Activated naive CD4-positive, alpha-beta T cell treated with anti-CD3 and anti-CD28 coated beads for 36 hours (primary cell): ENCODE measurements around the gene RYR2. TPM values are rescaled to one million over a fixed set of nuclear protein-coding genes. Genes with fewer than 3 reads are reported as not detected.

Experiments used
- CTCF ChIA-PET: fragments of 350-600 bp; sonication (Branson Sonifier 250); formaldehyde crosslinking; loops from one replicate; lab custom pipeline; 2021; ENCODE audit warnings: antibody characterized with exemption; lab: Charles Lee
- DNase-seq: peaks from one replicate; pipeline ENCODE4 v3.0.0-alpha.2; 2020
- H3K27ac Mint-ChIP-seq: one replicate; pipeline ENCODE4 v1.8.0; 2021; ENCODE audit warnings: mild to moderate bottlenecking, mixed read lengths
- H3K27me3 Mint-ChIP-seq: one replicate; pipeline ENCODE4 v1.8.0; 2021; ENCODE audit warnings: low read depth, mixed read lengths
- H3K36me3 Mint-ChIP-seq: one replicate; pipeline ENCODE4 v1.8.0; 2021; ENCODE audit warnings: low read depth, mixed read lengths
- H3K4me1 Mint-ChIP-seq: one replicate; pipeline ENCODE4 v1.8.0; 2021; ENCODE audit warnings: low read depth, mixed read lengths
- H3K4me3 Mint-ChIP-seq: one replicate; pipeline ENCODE4 v1.8.0; 2021; ENCODE audit warnings: mild to moderate bottlenecking, moderate library complexity, mixed read lengths
- H3K9me3 Mint-ChIP-seq: one replicate; pipeline ENCODE4 v1.8.0; 2021; ENCODE audit warnings: mixed read lengths
- intact Hi-C: fragments of 100-400 bp; cut with micrococcal nuclease; formaldehyde crosslinking; loops from one replicate; pipeline ENCODE4 v1.15.1; 2023
- total RNA-seq, 2 experiments: library from RNA; stranded (reverse); gene quantifications; one replicate each; pipeline ENCODE4 v1.2.3, GENCODE V29; 2021

The RYR2 gene
- total RNA-seq, 2 experiments from 2014 or later, result not detected

DNA sequence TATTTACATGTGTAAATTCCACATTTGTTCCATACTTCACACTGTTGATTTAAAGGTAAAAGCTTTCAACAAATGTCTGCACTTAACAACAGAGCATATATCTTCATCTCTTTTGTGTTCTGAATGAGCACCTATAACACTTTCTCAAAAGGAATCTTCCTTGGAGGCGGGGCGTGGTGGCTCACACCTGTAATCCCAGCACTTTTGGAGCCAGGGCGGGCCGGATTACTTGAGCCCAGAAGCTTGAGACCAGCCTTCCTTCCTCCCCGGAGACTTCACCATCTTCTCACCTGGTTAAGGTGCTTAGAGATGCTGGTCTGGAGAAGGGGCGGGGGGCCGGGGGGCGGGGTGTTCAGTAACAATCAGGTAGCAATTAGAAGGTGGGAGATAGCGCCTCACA lies 16.5 kb downstream of the RYR2 start:
- no peaks in the 10 kb centered on the region for H3K9me3 Mint-ChIP-seq
- no peaks in the 10 kb centered on the region for H3K4me1 Mint-ChIP-seq
- intact Hi-C loops, result no loop called here
- DNase-seq, result no peak
- peaks cover 13% of the 10 kb centered on the region for H3K27me3 Mint-ChIP-seq
- H3K4me3 Mint-ChIP-seq, result no peak overlapping the region
- CTCF ChIA-PET, result interaction anchor here (0.7 kb wide), 1 partner anchor 469 kb away, joined by 3 read pairs; no protein-coding TSS in a partner anchor
- no peaks in the 10 kb centered on the region for H3K36me3 Mint-ChIP-seq
- no peak overlapping the region for H3K27ac Mint-ChIP-seq

GRCh38 chr1:237059244-237059643 lies 17.3 kb downstream of the RYR2 start:
- Mint-ChIP-seq H3K27ac (no peak overlapping the region), H3K9me3 (no peaks in the 10 kb centered on the region), H3K4me3 (no peak overlapping the region), H3K36me3 (no peaks in the 10 kb centered on the region), H3K27me3 (peaks cover 12% of the 10 kb centered on the region), H3K4me1 (no peaks in the 10 kb centered on the region)
- CTCF ChIA-PET, result no interaction called here
- no peak for DNase-seq
- intact Hi-C loops, result no loop called here

DNA sequence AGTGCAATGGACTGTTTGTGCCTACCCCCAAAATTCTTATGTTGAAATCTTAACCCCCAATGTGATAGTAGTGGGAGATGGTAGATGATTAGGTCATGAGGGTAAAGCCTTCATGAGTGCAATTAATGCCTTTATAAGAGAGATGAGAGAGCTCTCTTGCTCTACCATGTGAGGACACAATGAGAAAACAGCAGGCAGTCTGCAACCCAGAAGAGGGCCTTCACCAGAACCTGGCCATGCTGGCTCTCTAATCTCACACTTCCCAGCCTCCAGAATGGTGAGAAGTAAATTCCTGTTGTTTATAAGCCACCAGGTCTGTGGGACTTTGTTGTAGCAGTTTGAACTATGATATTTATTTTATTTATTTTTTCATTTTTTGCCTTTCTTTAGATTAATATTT lies 21.0 kb downstream of the RYR2 start:
- intact Hi-C loops, result no loop called here
- Mint-ChIP-seq H3K27me3 (peaks cover 11% of the 10 kb centered on the region), H3K4me3 (no peak overlapping the region), H3K9me3 (no peaks in the 10 kb centered on the region), H3K36me3 (no peaks in the 10 kb centered on the region), H3K4me1 (no peaks in the 10 kb centered on the region), H3K27ac (no peak overlapping the region)
- CTCF ChIA-PET, result no interaction called here
- DNase-seq, result no peak

DNA sequence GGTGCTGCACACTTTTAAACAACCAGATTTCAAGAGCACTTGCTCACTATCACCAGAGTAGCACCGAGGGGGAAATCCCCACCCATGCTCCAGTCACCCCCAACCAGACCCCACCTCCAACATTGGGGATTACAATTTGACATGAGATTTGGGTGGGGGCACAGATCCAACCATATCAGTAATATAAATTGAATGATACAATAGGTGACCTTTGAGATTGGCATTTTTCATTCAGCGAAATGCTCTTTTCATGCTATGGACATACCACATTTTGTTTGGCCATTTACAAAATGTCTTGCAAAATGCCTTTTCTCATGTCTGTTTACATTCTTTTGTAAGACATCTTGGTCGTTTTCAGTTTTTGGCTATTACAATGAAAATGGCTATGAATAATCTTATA lies 23.9 kb downstream of the RYR2 start:
- Mint-ChIP-seq H3K4me1 (no peaks in the 10 kb centered on the region), H3K36me3 (no peaks in the 10 kb centered on the region), H3K27ac (no peak overlapping the region), H3K4me3 (no peak overlapping the region), H3K27me3 (peaks cover 14% of the 10 kb centered on the region), H3K9me3 (no peaks in the 10 kb centered on the region)
- intact Hi-C loops, result no loop called here
- DNase-seq, result no peak
- CTCF ChIA-PET, result no interaction called here

DNA sequence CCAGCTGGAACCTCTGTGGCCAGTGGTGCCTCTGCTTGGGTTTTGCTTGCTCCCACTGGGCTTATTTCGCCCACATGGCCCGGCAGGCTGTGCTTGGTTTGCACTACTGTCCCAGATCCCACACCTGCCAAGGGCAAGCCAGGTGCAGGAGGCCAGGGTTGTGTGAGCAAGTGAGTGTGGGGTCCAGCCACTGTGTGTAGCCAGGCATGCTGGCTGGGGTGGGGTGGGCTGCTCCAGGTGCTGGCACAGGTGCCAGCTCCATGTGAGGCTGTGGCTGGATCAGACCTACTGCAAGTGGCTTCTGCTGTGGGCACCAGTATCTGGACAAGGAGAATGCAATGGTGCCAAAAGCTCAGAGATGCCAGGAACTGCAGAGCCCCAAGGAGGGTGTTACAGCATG lies 28.5 kb downstream of the RYR2 start:
- CTCF ChIA-PET, result no interaction called here
- H3K4me3 Mint-ChIP-seq, result no peak overlapping the region

DNA sequence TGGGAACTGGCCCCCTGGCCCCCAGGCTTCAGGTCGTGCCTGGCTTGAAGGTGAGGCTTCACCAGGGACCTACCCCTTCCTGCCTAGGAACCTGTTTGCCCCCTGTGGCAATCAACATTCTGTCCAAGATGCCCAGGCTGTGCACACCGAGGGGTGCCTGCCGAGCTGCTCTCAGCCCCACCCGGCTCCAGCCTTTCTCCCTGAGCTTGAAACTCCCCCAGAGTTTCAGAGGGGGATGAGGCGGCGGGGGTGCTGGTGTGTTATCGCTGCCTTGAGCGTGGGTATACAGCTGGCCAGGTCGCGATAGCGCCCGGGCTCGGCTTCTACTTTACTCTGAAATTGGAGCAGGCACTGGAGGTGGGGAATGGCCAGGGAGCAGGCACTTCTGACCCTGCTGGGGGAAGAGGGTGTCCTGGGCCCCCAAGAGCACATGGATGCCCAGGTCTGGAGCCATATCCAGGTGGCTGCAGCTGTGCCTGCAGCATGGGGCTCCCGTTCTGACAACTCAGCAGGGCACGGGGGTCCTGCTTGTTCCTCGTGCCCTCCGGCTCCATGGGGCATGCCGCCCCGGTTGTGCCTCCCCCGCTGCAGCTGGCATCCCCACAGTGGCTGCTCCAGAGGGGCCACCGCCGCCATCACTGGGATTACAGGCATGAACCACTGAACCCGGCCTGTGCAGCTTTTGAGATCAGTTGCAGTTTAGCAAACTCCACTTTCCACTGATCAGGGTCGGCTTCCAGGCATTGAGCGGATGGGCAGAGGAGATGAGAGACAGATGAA lies 29.8 kb downstream of the RYR2 start:
- H3K4me1 Mint-ChIP-seq, result no peaks in the 10 kb centered on the region
- CTCF ChIA-PET, result interaction anchor here (0.6 kb wide), 1 partner anchor 8 kb away, joined by 3 read pairs; no protein-coding TSS in a partner anchor
- H3K36me3 Mint-ChIP-seq, result no peaks in the 10 kb centered on the region
- H3K27me3 Mint-ChIP-seq, result peaks cover 18% of the 10 kb centered on the region
- intact Hi-C loops, result no loop called here
- H3K4me3 Mint-ChIP-seq, result no peak overlapping the region
- no peak for DNase-seq
- H3K9me3 Mint-ChIP-seq, result no peaks in the 10 kb centered on the region
- no peak overlapping the region for H3K27ac Mint-ChIP-seq

More for the DNA sequence above, 28.5 kb downstream of the RYR2 start:
- peaks cover 19% of the 10 kb centered on the region for H3K27me3 Mint-ChIP-seq
- intact Hi-C loops, result no loop called here
- no peak for DNase-seq
- no peak overlapping the region for H3K27ac Mint-ChIP-seq
- H3K9me3 Mint-ChIP-seq, result no peaks in the 10 kb centered on the region
- H3K4me1 Mint-ChIP-seq, result no peaks in the 10 kb centered on the region
- H3K36me3 Mint-ChIP-seq, result no peaks in the 10 kb centered on the region

DNA sequence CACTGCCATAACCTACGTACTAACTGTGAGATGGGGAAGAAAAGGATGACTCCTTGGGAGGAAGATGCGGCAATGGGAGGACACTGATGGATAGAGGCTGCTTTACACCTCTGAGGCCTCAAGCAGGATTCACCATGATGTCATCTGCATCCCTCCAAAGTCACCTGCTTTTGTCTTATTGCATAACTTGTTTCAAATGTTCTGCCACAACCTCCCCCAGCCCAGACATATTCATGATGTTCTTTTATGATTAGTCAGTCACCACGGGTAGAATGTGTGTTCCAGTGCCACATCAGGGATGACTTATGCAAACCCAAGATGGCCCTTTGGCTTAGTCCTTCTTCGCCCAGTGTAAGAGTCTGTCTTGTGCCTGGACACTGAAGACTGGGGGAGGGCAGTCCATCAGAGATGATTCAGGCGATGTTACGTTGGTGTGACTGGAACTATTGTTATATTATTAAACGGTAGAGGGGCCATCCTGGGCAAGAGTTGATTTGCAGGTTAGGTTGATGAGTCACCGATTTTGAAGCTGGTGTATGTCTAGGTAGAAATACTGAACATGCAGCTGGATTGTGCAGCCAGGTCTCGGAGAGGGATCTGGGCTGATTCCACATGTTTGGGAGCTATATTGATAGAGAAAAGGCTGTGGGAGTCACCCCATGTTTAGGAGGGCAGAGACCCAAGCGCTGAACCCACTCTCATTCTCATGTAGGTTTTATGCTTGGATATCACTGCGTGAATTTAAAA lies 32.6 kb downstream of the RYR2 start:
- CTCF ChIA-PET, result interaction anchor here (0.6 kb wide), 1 partner anchor 12 kb away, joined by 3 read pairs; no protein-coding TSS in a partner anchor
- no peak overlapping the region for H3K4me3 Mint-ChIP-seq
- no peaks in the 10 kb centered on the region for H3K4me1 Mint-ChIP-seq
- H3K27me3 Mint-ChIP-seq, result peaks cover 7% of the 10 kb centered on the region
- intact Hi-C loops, result no loop called here
- no peaks in the 10 kb centered on the region for H3K36me3 Mint-ChIP-seq
- peaks cover 1% of the 10 kb centered on the region for H3K9me3 Mint-ChIP-seq
- no peak for DNase-seq
- no peak overlapping the region for H3K27ac Mint-ChIP-seq

- peaks cover 2% of the 10 kb centered on the region for H3K9me3 Mint-ChIP-seq
- intact Hi-C loops, result no loop called here
- no peaks in the 10 kb centered on the region for H3K4me1 Mint-ChIP-seq
- peaks cover 6% of the 10 kb centered on the region for H3K27me3 Mint-ChIP-seq
- DNase-seq, result no peak
- CTCF ChIA-PET, result no interaction called here
- H3K4me3 Mint-ChIP-seq, result no peak overlapping the region
- H3K36me3 Mint-ChIP-seq, result no peaks in the 10 kb centered on the region
- H3K27ac Mint-ChIP-seq, result no peak overlapping the region
These were observed 42.5 kb downstream of the RYR2 start for GRCh38 chr1:237084341-237085077.

DNA sequence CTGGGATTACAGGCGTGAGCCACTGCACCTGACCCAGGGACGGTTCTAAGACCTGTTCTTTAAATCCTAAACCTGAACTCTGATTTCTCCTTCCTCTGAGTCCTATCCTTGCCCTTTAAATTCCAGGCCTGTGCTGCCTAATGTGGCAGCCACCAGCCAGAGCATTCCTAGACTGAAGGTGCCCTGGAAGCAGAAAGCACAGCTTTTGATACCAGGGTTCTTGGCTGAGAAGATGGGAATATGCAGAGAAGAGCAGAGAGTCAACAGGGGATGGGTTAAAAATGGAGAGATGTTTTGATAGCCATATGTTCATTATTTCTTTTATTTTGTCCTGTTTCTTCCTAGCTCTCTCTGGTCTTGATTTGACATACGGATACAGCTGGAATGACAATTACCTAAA lies 49.7 kb downstream of the RYR2 start:
- no peak for DNase-seq
- Mint-ChIP-seq H3K27ac (no peak overlapping the region), H3K36me3 (no peaks in the 10 kb centered on the region), H3K4me1 (no peaks in the 10 kb centered on the region), H3K4me3 (no peak overlapping the region), H3K27me3 (no peaks in the 10 kb centered on the region), H3K9me3 (no peaks in the 10 kb centered on the region)
- intact Hi-C loops, result no loop called here
- CTCF ChIA-PET, result no interaction called here

GRCh38 chr1:237093691-237094090 lies 51.7 kb downstream of the RYR2 start:
- Mint-ChIP-seq H3K36me3 (no peaks in the 10 kb centered on the region), H3K27me3 (no peaks in the 10 kb centered on the region), H3K27ac (no peak overlapping the region), H3K4me1 (no peaks in the 10 kb centered on the region), H3K9me3 (no peaks in the 10 kb centered on the region), H3K4me3 (no peak overlapping the region)
- no peak for DNase-seq
- CTCF ChIA-PET, result no interaction called here
- intact Hi-C loops, result no loop called here

DNA sequence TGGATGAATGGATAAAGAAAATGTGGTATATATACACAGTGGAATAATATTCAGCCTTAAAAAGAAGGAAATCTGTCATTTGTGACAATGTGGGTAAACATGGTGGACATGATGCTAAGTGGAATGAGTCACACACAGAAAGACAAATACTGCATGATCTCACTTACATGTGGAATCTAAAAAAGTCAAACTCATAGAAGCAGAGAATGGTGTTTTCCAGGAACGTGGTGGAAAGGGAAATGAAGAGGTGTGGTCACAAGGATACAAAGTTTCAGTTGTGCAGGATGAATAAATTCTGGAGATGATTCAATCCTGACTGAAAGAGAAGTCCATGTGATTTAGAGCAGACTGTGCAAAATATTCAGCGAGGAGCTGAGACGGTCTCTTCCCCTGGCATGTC lies 56.6 kb downstream of the RYR2 start:
- CTCF ChIA-PET, result no interaction called here
- Mint-ChIP-seq H3K36me3 (no peaks in the 10 kb centered on the region), H3K4me1 (no peaks in the 10 kb centered on the region), H3K27ac (no peak overlapping the region), H3K4me3 (no peak overlapping the region), H3K9me3 (no peaks in the 10 kb centered on the region), H3K27me3 (peaks cover 3% of the 10 kb centered on the region)
- intact Hi-C loops, result no loop called here
- no peak for DNase-seq

DNA sequence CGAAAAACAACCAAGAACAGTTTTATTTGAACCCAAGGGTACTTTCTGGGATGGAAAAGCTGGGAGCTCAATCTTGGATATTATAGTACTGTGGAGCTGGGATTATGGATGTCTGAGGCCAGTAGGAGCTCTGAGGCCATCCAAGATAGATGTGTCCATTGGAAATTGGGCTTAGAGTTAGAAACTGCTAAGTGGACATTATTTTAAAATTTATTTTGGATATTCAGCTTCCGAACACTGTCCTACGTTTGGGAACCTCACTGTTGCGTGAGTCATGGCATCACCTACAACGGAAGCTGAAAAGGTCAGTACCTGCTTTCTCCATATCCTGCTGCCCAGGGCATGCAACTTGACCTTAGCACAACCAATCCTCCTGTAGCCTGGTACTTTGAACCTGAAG lies 61.0 kb downstream of the RYR2 start:
- CTCF ChIA-PET, result no interaction called here
- Mint-ChIP-seq H3K27me3 (peaks cover 10% of the 10 kb centered on the region), H3K4me1 (no peaks in the 10 kb centered on the region), H3K9me3 (no peaks in the 10 kb centered on the region), H3K36me3 (no peaks in the 10 kb centered on the region), H3K4me3 (no peak overlapping the region), H3K27ac (no peak overlapping the region)
- intact Hi-C loops, result no loop called here
- no peak for DNase-seq
